ENCODE results near the gene PIH1D2.
"Not testable (repeated sequence)": the region's sequence is repeated elsewhere in the genome, so short reads cannot be mapped to it uniquely, and the experiment has no call there.

Gene PIH1D2

GRCh38 chr11:112051768-112052167 lies 22.0 kb downstream of the PIH1D2 start:
- DNase-seq (ENCODE audit: low spot score): no peak

DNA sequence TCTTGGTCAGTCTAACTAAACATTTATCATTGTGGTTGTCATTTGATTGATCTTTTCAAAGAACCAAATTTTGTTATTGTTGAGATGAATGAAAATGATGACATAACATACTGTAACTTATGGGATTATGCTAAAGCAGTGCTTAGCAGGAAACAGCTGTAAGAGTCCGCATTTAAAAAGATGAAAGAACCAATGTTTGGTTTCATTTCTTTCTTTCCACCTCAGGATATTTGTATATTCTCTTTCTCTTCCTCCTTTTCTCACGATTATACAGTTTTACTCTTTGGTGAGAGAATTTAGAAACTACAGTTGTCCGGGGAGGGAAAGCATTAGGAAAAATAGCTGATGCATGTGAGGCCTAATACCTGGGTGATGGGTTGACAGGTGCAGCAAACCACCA lies 23.1 kb downstream of the PIH1D2 start:
- no peak for DNase-seq (ENCODE audit: low spot score)

DNA sequence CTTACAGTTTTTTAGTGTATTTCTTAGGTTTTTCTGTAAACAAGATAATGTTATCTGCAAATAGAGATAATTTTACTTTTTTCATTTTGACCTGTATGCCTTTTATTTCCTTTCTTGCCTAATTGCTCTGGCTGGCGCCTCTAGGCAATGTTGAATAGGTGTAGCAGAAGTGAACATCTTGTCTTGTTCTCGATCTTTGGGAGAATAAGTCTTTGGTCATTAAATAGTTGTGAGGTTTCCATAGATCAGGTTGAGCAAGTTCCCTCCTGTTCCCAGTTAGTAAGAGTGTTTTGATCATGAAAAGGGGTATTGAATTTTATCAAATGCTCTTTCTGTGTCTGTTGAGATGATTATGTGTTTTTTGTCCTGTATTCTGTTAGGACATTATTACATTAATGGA lies 24.0 kb downstream of the PIH1D2 start:
- DNase-seq (ENCODE audit: low spot score): no peak

DNA sequence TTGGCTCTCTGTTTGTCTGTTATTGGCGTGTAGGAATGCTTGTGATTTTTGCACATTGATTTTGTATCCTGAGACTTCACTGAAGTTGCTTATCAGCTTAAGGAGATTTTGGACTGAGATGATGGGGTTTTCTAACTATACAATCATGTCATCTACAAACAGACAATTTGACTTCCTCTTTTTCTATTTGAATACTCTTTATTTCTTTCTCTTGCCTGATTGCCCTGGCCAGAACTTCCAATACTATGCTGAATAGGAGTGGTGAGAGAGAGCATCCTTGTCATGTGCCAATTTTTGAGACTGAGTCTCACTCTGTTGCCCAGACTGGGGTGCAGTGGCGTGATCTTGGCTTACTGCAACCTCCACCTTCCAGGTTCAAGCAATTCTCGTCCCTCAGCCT lies 25.6 kb downstream of the PIH1D2 start:
- not testable (repeated sequence) for DNase-seq (ENCODE audit: low spot score)

GRCh38 chr11:112046647-112047046 lies 27.2 kb downstream of the PIH1D2 start:
- DNase-seq (ENCODE audit: low spot score): not testable (repeated sequence)

- no peak for DNase-seq (ENCODE audit: low spot score)
Observed at GRCh38 chr11:112044961-112045360, 28.9 kb downstream of the PIH1D2 start.

DNA sequence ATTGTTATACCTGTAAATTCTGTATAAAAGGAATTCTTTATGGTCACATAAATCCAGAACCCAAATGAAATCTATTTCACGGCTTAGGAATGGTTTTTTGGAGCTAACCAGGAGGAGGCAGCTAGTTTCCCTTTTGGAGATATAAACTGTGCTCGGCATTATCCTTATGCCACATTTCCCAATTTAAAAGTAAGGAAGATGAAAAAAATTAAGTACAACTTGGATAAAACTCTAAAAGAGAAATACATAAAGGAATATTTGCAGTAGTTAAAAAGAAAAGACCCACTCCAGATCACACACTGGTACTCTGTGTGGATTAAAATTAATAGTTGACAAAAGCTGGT lies 30.9 kb downstream of the PIH1D2 start:
- no peak for DNase-seq (ENCODE audit: low spot score)

GRCh38 chr11:112042161-112042960 lies 31.5 kb downstream of the PIH1D2 start:
- no peak for DNase-seq (ENCODE audit: low spot score)

GRCh38 chr11:112037527-112037926 lies 36.3 kb downstream of the PIH1D2 start:
- no peak for DNase-seq (ENCODE audit: low spot score)

DNA sequence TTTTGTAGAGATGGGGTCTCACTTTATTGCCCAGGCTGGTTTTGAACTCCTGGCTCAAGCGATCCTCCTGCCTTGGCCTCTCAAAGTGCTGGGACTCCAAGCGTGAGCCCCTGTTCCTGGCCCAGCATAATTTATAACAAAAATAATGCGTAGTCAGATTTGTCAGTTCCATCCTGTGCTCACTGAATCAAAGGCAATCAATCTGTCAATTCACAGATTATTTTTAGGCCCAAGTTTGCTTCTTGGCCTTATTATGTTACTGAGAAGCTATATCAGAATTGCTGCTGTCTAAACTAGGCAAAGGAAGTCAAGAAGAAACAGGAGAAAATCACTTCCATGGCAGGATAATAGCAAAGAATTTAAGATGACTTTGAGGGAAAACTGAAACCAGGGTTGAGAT lies 39.9 kb downstream of the PIH1D2 start:
- no peak for DNase-seq (ENCODE audit: low spot score)

- no peak for DNase-seq (ENCODE audit: low spot score)
Observed at GRCh38 chr11:112029460-112029859, 44.4 kb downstream of the PIH1D2 start.

DNA sequence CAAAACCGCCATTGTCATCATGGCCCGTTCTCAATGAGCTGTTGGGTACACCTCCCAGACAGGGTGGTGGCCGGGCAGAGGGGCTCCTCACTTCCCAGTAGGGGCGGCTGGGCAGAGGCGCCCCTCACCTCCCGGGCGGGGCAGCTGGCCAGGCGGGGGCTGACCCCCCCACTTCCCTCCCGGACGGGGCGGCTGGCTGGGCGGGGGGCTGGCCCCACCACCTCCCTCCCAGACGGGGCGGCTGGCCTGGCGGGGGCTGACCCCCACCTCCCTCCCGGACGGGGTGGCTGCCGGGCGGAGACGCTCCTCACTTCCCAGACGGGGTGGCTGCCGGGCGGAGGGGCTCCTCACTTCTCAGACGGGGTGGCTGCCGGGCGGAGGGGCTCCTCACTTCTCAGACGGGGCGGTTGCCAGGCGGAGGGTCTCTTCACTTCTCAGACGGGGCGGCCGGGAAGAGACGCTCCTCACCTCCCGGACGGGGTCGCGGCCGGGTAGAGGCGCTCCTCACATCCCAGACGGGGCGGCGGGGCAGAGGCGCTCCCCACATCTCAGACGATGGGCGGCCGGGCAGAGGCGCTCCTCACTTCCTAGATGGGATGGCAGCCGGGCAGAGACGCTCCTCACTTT lies 46.9 kb downstream of the PIH1D2 start:
- not testable (repeated sequence) for DNase-seq (ENCODE audit: low spot score)

DNA sequence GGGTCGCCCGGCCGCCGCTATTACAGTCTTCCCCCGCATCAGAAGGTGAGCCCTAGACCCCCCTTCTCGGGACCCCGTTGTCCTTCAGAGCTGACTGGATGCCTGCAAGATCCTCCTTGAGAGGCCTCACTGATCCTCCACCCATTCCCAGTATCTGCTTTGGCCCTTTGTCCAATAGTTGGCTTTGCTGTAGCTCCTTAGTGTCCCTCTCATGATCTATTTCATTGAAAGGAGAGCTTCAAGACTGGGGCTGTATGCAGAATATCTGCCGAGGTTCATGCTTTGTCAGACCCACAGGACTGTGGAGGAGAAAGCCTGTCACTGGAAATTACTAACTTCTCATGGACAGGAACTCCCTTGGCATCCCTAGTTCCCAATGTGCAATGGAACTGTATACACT lies 48.1 kb downstream of the PIH1D2 start:
- no peak for DNase-seq (ENCODE audit: low spot score)

DNA sequence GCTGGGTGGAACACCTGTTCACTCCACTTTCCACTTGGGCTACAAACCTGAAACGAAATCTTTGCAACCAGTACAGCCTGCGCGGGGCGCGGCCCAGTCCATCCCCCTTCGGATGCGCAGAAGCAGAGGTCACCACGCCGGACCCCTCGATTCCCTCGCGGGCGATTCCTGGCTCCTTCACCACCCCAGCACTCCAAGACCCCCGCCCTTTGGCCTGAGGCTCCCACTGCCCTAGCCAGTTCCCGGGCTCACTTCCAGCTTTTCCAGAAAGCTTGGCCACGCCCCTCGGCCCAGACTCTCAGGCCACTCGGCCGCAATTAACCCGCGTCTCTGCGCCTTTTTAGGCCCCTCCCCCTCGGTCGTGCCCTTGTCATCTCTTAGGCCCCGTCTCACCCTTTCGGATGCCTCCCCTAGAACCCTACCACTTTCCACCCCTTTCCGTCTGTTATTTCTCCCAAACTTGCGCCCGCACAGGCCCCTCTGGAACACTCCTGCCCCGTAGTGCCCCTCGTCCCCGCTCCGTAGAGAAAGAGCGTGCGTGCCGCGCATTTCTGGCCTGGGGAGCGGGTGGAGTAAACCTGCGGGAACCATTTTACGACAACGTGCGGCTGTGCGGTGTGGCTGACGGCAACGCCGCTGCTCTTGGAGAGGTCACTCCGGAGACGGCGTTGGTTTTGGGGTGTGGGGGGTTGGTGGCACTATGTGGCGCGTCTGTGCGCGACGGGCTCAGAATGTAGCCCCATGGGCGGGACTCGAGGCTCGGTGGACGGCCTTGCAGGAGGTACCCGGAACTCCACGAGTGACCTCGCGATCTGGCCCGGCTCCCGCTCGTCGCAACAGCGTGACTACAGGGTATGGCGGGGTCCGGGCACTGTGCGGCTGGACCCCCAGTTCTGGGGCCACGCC lies 48.8 kb downstream of the PIH1D2 start, which contains the start of gene DLAT:
DLAT (plus strand) TSS at position 636 of the 906 bp plus-strand sequence; CDS start at position 701, 65 bp downstream.
- peak; percentile 91 for DNase-seq (ENCODE audit: low spot score)

DNA sequence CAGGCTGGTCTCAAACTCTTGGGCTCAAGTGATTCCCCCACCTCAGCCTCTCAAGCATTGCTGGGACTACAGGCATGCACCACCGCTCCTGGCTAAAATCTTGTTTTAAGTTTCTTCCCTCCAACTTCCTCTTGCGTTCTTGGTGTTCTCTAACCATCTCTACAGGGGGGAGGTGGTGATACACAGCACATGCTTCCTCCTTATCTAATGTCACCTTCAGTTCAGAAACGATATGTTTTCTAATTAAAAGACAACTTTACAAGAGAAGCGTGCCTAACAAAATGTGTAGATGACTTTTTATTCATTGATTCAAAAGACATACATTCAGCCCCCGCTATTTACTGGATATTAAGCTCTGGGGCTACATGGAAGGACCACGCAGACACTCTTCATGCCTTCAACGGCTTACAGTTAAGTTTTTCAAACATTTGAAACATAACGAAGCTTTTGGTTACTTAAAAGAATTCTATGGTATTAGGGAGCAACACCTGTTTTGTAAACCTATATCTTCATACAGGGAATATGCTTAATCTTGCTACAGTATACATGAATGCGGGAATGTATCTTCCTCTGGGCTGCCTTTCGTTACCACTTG lies 49.5 kb downstream of the PIH1D2 start:
- DNase-seq (ENCODE audit: low spot score): peak; percentile 28

GRCh38 chr11:112023104-112023503 lies 50.7 kb downstream of the PIH1D2 start:
- no peak for DNase-seq (ENCODE audit: low spot score)

GRCh38 chr11:112019066-112019465 lies 54.8 kb downstream of the PIH1D2 start:
- no peak for DNase-seq (ENCODE audit: low spot score)
